ENCODE measurements around the gene CFAP210. TPM values are rescaled to one million over a fixed set of nuclear protein-coding genes. Genes with fewer than 3 reads are reported as not detected.

Gene CFAP210
- total RNA-seq, 3 donors from 2014 or later (not counting 1 experiment from before 2014, with no cell fraction given), result 0.27 to 8.4 (median 1.5) TPM

DNA sequence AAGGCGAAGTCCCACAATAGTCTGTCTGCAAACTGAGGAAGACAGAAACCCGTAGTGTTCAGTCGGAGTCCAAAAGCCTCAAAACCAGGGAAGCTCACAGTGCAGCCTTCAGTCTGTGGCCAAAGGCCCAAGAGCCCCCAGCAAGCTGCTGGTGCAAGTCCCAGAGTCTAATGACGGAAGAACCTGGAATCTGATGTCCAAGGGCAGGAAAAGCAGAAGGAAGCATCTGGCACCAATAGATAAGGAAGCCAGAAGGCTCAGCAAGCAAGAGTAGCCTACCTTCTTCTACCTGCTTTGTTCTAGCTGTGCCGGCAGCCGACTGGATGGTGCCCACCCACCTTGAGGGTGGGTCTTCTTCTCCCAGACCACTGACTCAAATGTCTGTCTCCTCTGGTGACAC lies 21.8 kb downstream of the CFAP210 start:
- H3K36me3 ChIP-seq (ENCODE audit: control insufficient read depth, insufficient read depth, low read length), result no peaks in the 10 kb centered on the region
- no peaks in the 10 kb centered on the region for H3K4me1 ChIP-seq (ENCODE audit: control insufficient read depth, insufficient read depth, low read length)
- DNase-seq (no peak), ATAC-seq (no peak)
- Mint-ChIP-seq H3K4me1 (no peaks in the 10 kb centered on the region), H3K4me3 (no peak overlapping the region), H3K27me3 (ENCODE audit: low read depth in 2 of 2) (peaks cover 17 to 29% of the 10 kb centered on the region in 2 donors), H3K27ac (no peak overlapping the region), H3K36me3 (no peaks in the 10 kb centered on the region), H3K9me3 (no peaks in the 10 kb centered on the region)
- TF ChIP-seq, protein P1, sequence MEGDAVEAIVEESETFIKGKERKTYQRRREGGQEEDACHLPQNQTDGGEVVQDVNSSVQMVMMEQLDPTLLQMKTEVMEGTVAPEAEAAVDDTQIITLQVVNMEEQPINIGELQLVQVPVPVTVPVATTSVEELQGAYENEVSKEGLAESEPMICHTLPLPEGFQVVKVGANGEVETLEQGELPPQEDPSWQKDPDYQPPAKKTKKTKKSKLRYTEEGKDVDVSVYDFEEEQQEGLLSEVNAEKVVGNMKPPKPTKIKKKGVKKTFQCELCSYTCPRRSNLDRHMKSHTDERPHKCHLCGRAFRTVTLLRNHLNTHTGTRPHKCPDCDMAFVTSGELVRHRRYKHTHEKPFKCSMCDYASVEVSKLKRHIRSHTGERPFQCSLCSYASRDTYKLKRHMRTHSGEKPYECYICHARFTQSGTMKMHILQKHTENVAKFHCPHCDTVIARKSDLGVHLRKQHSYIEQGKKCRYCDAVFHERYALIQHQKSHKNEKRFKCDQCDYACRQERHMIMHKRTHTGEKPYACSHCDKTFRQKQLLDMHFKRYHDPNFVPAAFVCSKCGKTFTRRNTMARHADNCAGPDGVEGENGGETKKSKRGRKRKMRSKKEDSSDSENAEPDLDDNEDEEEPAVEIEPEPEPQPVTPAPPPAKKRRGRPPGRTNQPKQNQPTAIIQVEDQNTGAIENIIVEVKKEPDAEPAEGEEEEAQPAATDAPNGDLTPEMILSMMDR (IDR thresholded peaks at IDR 0.05), result no peak
- no peaks in the 10 kb centered on the region for H3K27me3 ChIP-seq (ENCODE audit: control insufficient read depth, insufficient read depth, low read length)
- no peak overlapping the region for H3K27ac ChIP-seq (ENCODE audit: low read length)
- H3K9me3 ChIP-seq (ENCODE audit: control insufficient read depth, insufficient read depth, low read length), result no peaks in the 10 kb centered on the region
- WGBS (ENCODE audit: insufficient coverage), result 38% methylated on average over 6 of the region's 6 CpGs
- no peak overlapping the region for H3K4me3 ChIP-seq (ENCODE audit: low read length)
- intact Hi-C loops (cut with micrococcal nuclease), result no loop called here

DNA sequence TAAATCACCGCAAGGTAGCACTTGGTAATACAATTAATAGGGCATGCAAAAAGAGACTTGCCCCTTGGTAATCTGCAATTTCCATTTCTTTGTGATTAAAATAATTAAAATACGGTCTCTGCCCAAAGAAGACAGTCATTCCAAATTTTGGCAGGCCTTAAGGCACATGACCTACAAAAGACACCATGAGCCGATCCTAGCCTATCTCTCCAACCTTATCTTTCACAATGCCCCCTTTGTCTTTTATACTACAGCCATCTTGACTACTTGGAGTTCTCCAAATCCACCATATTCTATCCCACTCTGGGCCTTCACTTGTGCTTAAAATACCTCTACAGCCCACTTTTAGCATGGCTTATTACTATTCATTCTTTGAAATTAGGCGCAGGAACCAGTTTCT lies 23.3 kb downstream of the CFAP210 start:
- H3K27me3 Mint-ChIP-seq (ENCODE audit: low read depth in 2 of 2), result peaks cover 18 to 19% of the 10 kb centered on the region in 2 donors
- no peaks in the 10 kb centered on the region for H3K36me3 Mint-ChIP-seq
- H3K4me3 Mint-ChIP-seq, result no peak overlapping the region
- no peak overlapping the region for H3K27ac Mint-ChIP-seq
- no peak overlapping the region for H3K27ac ChIP-seq (ENCODE audit: low read length)
- no peaks in the 10 kb centered on the region for H3K36me3 ChIP-seq (ENCODE audit: control insufficient read depth, insufficient read depth, low read length)
- intact Hi-C loops (cut with micrococcal nuclease), result no loop called here
- H3K4me1 Mint-ChIP-seq, result no peaks in the 10 kb centered on the region
- H3K9me3 ChIP-seq (ENCODE audit: control insufficient read depth, insufficient read depth, low read length), result no peaks in the 10 kb centered on the region
- H3K27me3 ChIP-seq (ENCODE audit: control insufficient read depth, insufficient read depth, low read length), result no peaks in the 10 kb centered on the region
- 99% methylated on average over 4 of the region's 4 CpGs for WGBS (ENCODE audit: insufficient coverage)
- no peak overlapping the region for H3K4me3 ChIP-seq (ENCODE audit: low read length)
- TF ChIP-seq, protein P1 (IDR thresholded peaks at IDR 0.05), result no peak
- no peaks in the 10 kb centered on the region for H3K4me1 ChIP-seq (ENCODE audit: control insufficient read depth, insufficient read depth, low read length)
- no peaks in the 10 kb centered on the region for H3K9me3 Mint-ChIP-seq
- ATAC-seq (no peak), DNase-seq (no peak)

DNA sequence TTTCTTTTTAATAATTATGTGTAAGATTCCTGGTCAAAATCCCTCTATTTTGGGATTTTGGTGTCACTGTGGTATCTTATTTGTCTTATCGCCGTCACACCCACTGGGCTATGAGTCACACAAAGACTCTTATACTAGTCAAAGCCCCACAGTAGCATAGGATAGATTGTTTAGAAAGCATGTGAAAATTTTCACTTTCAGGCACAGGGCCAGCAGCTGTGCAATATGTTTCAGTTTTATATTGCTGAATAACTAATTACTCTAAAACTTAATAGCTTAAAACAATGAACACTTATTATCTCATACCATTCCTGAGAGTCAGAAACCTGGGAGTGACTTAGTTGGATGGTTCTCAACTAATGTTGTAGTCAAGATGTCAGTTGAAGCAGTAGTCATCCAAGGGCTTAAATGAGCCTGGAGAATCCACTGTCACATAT lies 24.0 kb downstream of the CFAP210 start:
- Mint-ChIP-seq H3K36me3 (no peaks in the 10 kb centered on the region), H3K9me3 (no peaks in the 10 kb centered on the region), H3K27ac (no peak overlapping the region), H3K4me1 (no peaks in the 10 kb centered on the region), H3K4me3 (no peak overlapping the region), H3K27me3 (ENCODE audit: low read depth in 2 of 2) (peaks cover 15 to 19% of the 10 kb centered on the region in 2 donors)
- TF ChIP-seq, protein P1 (IDR thresholded peaks at IDR 0.05), result no peak
- H3K4me1 ChIP-seq (ENCODE audit: control insufficient read depth, insufficient read depth, low read length), result no peaks in the 10 kb centered on the region
- H3K36me3 ChIP-seq (ENCODE audit: control insufficient read depth, insufficient read depth, low read length), result no peaks in the 10 kb centered on the region
- intact Hi-C loops (cut with micrococcal nuclease), result no loop called here
- WGBS (ENCODE audit: insufficient coverage), result 100% methylated on average over 1 of the region's 2 CpGs
- no peak overlapping the region for H3K4me3 ChIP-seq (ENCODE audit: low read length)
- no peaks in the 10 kb centered on the region for H3K27me3 ChIP-seq (ENCODE audit: control insufficient read depth, insufficient read depth, low read length)
- H3K9me3 ChIP-seq (ENCODE audit: control insufficient read depth, insufficient read depth, low read length), result no peaks in the 10 kb centered on the region
- no peak overlapping the region for H3K27ac ChIP-seq (ENCODE audit: low read length)
- no peak for ATAC-seq
- DNase-seq, result no peak

DNA sequence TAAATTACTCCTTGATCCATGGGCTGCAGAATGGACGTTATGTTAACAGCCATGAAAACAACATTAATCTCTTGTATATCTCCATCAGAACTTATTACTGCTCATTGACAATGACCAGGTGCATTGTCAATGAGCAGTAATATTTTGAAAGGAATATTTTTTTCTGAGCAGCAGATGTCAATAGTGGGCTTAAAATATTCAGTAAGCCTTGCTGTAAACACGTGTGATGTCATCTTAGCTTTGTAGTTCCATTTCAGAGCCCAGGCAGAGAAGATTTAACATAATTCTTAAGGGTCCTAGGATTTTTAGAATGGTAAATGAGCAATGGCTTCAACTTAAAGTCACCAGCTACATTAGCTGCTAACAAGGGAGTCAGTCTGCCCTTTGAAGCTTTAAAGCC lies 26.6 kb downstream of the CFAP210 start:
- H3K27ac Mint-ChIP-seq, result no peak overlapping the region

More for the DNA sequence above, 26.6 kb downstream of the CFAP210 start:
- no peak overlapping the region for H3K4me3 Mint-ChIP-seq
- H3K9me3 ChIP-seq (ENCODE audit: control insufficient read depth, insufficient read depth, low read length), result no peaks in the 10 kb centered on the region
- ATAC-seq, result no peak
- no peaks in the 10 kb centered on the region for H3K4me1 ChIP-seq (ENCODE audit: control insufficient read depth, insufficient read depth, low read length)
- H3K4me3 ChIP-seq (ENCODE audit: low read length), result no peak overlapping the region
- H3K9me3 Mint-ChIP-seq, result no peaks in the 10 kb centered on the region
- H3K36me3 Mint-ChIP-seq, result no peaks in the 10 kb centered on the region
- H3K36me3 ChIP-seq (ENCODE audit: control insufficient read depth, insufficient read depth, low read length), result no peaks in the 10 kb centered on the region
- H3K27me3 ChIP-seq (ENCODE audit: control insufficient read depth, insufficient read depth, low read length), result no peaks in the 10 kb centered on the region
- intact Hi-C loops (cut with micrococcal nuclease), result no loop called here
- 37% methylated on average over 2 of the region's 2 CpGs for WGBS (ENCODE audit: insufficient coverage)
- H3K27ac ChIP-seq (ENCODE audit: low read length), result no peak overlapping the region
- DNase-seq, result peak in 1 of 2 donors; percentile 19
- peaks cover 6 to 9% of the 10 kb centered on the region in 2 donors for H3K27me3 Mint-ChIP-seq (ENCODE audit: low read depth in 2 of 2)
- TF ChIP-seq, protein P1 (IDR thresholded peaks at IDR 0.05), result no peak
- H3K4me1 Mint-ChIP-seq, result no peaks in the 10 kb centered on the region

All from natural killer cell (primary cell).